SK-N-SH (cell line): ENCODE results near the gene RBM28. TPM values are rescaled to one million over a fixed set of nuclear protein-coding genes. Genes with fewer than 3 reads are reported as not detected.

Experiments
- CTCF ChIA-PET: fragments of 300-600, 350-600 bp; formaldehyde crosslinking; extraction: SDS; loops from one replicate; lab custom pipeline; 2021; lab: Yijun Ruan, JAX
- POLR2A ChIA-PET: fragments of 350-600 bp; sonication (Branson Sonifier 250); formaldehyde crosslinking; extraction: SDS; loops from one replicate; lab custom pipeline; 2020; ENCODE audit warnings: antibody characterized with exemption, inconsistent platforms; lab: Yijun Ruan, JAX
- DNase-seq: peaks from one replicate; pipeline ENCODE4 v3.0.0; 2012
- H2AFZ ChIP-seq: fragments of 200-600 bp; sonication (generic); 2 replicates; pipeline ENCODE4 v1.8.1; 2016; ENCODE audit warnings: antibody characterized with exemption, mild to moderate bottlenecking, low read depth
- H3F3A ChIP-seq: fragments of 200-600 bp; sonication (generic); replicated peaks from 2 replicates; pipeline ENCODE3; 2016; ENCODE audit warnings: antibody characterized with exemption, mild to moderate bottlenecking; ENCODE audit not compliant: insufficient read depth
- H3K27ac ChIP-seq, 2 experiments: fragments of 200-500 bp in 1 of 2; fragments of 200-600 bp in 1 of 2; sonication (Bioruptor generic) in 1 of 2; sonication (generic), shearing (Covaris generic) in 1 of 2; 2 replicates each; pipeline versions ENCODE4 v1.5.1 to v1.6.1; 2014 to 2016; ENCODE audit warnings: low read depth in 2 of 2, inconsistent platforms in 1 of 2, low read length in 1 of 2, mild to moderate bottlenecking in 1 of 2, mixed read lengths in 1 of 2
- H3K27me3 ChIP-seq: fragments of 200-600 bp; sonication (generic), shearing (Covaris generic); 2 replicates; pipeline ENCODE4 v1.6.1; 2016; ENCODE audit warnings: mixed run types; ENCODE audit not compliant: insufficient read depth
- H3K36me3 ChIP-seq, 2 experiments: fragments of 200-500 bp in 1 of 2; fragments of 200-600 bp in 1 of 2; sonication (Bioruptor generic) in 1 of 2; sonication (generic) in 1 of 2; replicated peaks in 1 of 2; 2 replicates each; pipeline versions ENCODE3 to v1.5.1; 2014 to 2016; ENCODE audit warnings: low read length in 1 of 2, mild to moderate bottlenecking in 1 of 2; ENCODE audit not compliant: insufficient read depth in 2 of 2, control insufficient read depth in 1 of 2
- H3K4me1 ChIP-seq, 2 experiments: fragments of 200-500 bp in 1 of 2; fragments of 200-600 bp in 1 of 2; sonication (Bioruptor generic) in 1 of 2; sonication (generic), shearing (Covaris generic) in 1 of 2; 2 replicates each; pipeline versions ENCODE4 v1.5.1 to v1.6.1; 2014 to 2016; ENCODE audit warnings: low read depth in 1 of 2, low read length in 1 of 2, mixed run types in 1 of 2; ENCODE audit not compliant: insufficient read depth in 2 of 2, control insufficient read depth in 1 of 2
- H3K4me2 ChIP-seq: fragments of 200-600 bp; sonication (generic), shearing (Covaris generic); 2 replicates; pipeline ENCODE4 v1.6.1; 2017; ENCODE audit warnings: mixed run types
- H3K4me3 ChIP-seq, 2 experiments: fragments of 200-500 bp in 1 of 2; fragments of 200-600 bp in 1 of 2; sonication (Bioruptor generic) in 1 of 2; sonication (generic), shearing (Covaris generic) in 1 of 2; 2 replicates each; pipeline versions ENCODE4 v1.5.1 to v1.8.1; 2014 to 2016; ENCODE audit warnings: low read depth in 2 of 2, inconsistent platforms in 1 of 2, low read length in 1 of 2, mild to moderate bottlenecking in 1 of 2, mixed read lengths in 1 of 2, moderate library complexity in 1 of 2
- H3K79me2 ChIP-seq: fragments of 200-600 bp; sonication (generic); 2 replicates; pipeline ENCODE4 v1.8.1; 2017; ENCODE audit warnings: mild to moderate bottlenecking; ENCODE audit not compliant: insufficient read depth
- H3K9ac ChIP-seq: fragments of 200-600 bp; sonication (generic); 2 replicates; pipeline ENCODE4 v1.6.1; 2017; ENCODE audit warnings: mixed run types
- H3K9me2 ChIP-seq: fragments of 200-600 bp; sonication (generic); 2 replicates; pipeline ENCODE4 v1.6.1; 2017; ENCODE audit warnings: mixed run types
- H3K9me3 ChIP-seq: fragments of 200-600 bp; sonication (generic); 2 replicates; pipeline ENCODE4 v1.6.1; 2017; ENCODE audit warnings: mixed run types, mild to moderate bottlenecking, moderate library complexity
- H4K20me1 ChIP-seq: fragments of 200-600 bp; sonication (generic); 2 replicates; pipeline ENCODE4 v1.6.1; 2017; ENCODE audit warnings: mild to moderate bottlenecking, mixed run types; ENCODE audit not compliant: insufficient read depth
- ELF1 ChIP-seq: IDR thresholded peaks from 2 replicates; pipeline ENCODE4 v1.4.0; 2012
- EZH2phosphoT487 ChIP-seq: fragments of 200-600 bp; sonication (generic); IDR thresholded peaks from 2 replicates; pipeline ENCODE4 v1.6.1; 2017; ENCODE audit warnings: low read depth, mixed run types, mild to moderate bottlenecking, antibody characterized with exemption, moderate library complexity, borderline replicate concordance
- FOXM1 ChIP-seq: IDR thresholded peaks from 2 replicates; pipeline ENCODE4 v1.4.0; 2012; ENCODE audit warnings: low read depth, mild to moderate bottlenecking
- GABPA ChIP-seq: IDR thresholded peaks from 2 replicates; pipeline ENCODE4 v1.4.0; 2012; ENCODE audit warnings: low read depth, mild to moderate bottlenecking
- GATA2 ChIP-seq: sonication (generic); formaldehyde crosslinking; IDR thresholded peaks from 2 replicates; pipeline ENCODE4 v1.5.0; 2020; ENCODE audit warnings: mild to moderate bottlenecking, missing genetic modification reagents
- JUND ChIP-seq: IDR thresholded peaks from 2 replicates; pipeline ENCODE4 v1.4.0; 2012
- MEF2A ChIP-seq: IDR thresholded peaks from 2 replicates; pipeline ENCODE4 v1.4.0; 2012; ENCODE audit warnings: low read depth, borderline replicate concordance
- MXI1 ChIP-seq: IDR thresholded peaks from 2 replicates; pipeline ENCODE4 v1.6.1; 2012; ENCODE audit warnings: mild to moderate bottlenecking, low read depth, low read length, improper control_type of control experiment
- NFIC ChIP-seq: IDR thresholded peaks from 2 replicates; pipeline ENCODE4 v1.4.0; 2012; ENCODE audit warnings: borderline replicate concordance
- NRF1 ChIP-seq: IDR thresholded peaks from 2 replicates; pipeline ENCODE4 v1.6.1; 2012; ENCODE audit warnings: low read depth, mild to moderate bottlenecking, low read length
- POLR2AphosphoS5 ChIP-seq: IDR thresholded peaks from 2 replicates; pipeline ENCODE4 v1.6.1; 2012; ENCODE audit warnings: low read depth, low read length
- RFX5 ChIP-seq: IDR thresholded peaks from 2 replicates; pipeline ENCODE4 v1.6.1; 2012; ENCODE audit warnings: mild to moderate bottlenecking, improper control_type of control experiment, low read length
- TAF1 ChIP-seq: IDR thresholded peaks from 2 replicates; pipeline ENCODE4 v1.6.1; 2012; ENCODE audit warnings: low read depth, mild to moderate bottlenecking, low read length, moderate library complexity, borderline replicate concordance
- TCF12 ChIP-seq: IDR thresholded peaks from 2 replicates; pipeline ENCODE4 v1.4.0; 2012
- YY1 ChIP-seq: IDR thresholded peaks from 2 replicates; pipeline ENCODE4 v1.4.0; 2012; ENCODE audit warnings: low read depth, mild to moderate bottlenecking
- WGBS: methylation state at CpG from one replicate; pipeline ENCODE4 v1.1.6; 2017; ENCODE audit warnings: low lambda C conversion rate; 5-methylcytosine and 5-hydroxymethylcytosine counted together
- polyA plus RNA-seq, 3 experiments: library from polyadenylated mRNA; depleted of rRNA; stranded (reverse); fragments of >200 nt; gene quantifications; 2 replicates each; pipeline ENCODE4 v1.2.3, GENCODE V29; 2012
- TF ChIP-seq, protein P1 (sequence below): IDR thresholded peaks from 2 replicates; pipeline ENCODE4; 2012
- TF ChIP-seq, protein P2 (sequence below): IDR thresholded peaks from 2 replicates; pipeline ENCODE4 v1.4.0; 2012; ENCODE audit warnings: low read depth
- TF ChIP-seq, protein P3 (sequence below): IDR thresholded peaks from 2 replicates; pipeline ENCODE4 v1.4.0; 2012; ENCODE audit warnings: low read depth, borderline replicate concordance

Gene RBM28
- polyA plus RNA-seq, 1 of the 3 experiments (the other 2 are of a cell fraction), result 29.1 TPM

DNA sequence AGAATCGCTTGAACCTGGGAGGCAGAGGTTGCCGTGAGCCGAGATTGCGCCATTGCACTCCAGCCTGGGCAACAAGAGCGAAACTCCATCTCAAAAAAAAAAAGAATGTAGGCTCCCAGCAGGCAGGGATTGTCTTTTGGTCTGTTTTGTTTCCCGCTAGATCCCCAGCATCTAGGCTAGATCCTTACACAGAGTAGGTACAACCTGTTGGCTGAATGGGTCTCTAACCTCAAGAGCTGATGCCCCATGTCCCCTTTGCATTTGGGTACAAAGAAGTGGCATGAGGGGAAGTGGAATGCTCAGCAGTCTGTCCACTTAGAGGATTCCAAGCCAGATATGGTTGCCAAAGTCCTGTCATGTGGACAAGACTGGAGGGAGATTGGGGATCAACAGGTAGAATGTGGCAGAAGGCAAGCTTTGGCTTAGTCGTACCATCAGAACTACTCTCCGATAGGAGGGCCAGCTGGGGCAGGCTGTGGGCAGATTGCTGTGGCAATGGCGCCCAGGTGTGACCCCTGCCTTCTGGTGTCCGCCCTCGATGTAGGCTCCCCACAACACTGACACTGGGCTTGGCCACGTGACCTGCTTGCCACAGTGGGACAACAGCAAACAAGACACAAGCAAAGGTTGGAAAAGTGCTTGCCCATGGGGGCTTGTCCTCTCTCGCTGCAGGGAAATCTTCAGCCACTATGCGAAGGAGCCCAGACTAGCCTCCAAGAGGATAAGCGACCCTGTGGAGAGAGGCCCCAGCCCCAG, 81.3 kb downstream of the RBM28 start:
- Histone ChIP-seq H3K4me3 (no peak overlapping the region), H3K27ac (no peak overlapping the region), H3K27me3 (no peaks in the 10 kb centered on the region), H4K20me1 (no peaks in the 10 kb centered on the region), H3K36me3 (no peaks in the 10 kb centered on the region), H3K4me2 (no peak overlapping the region), H3K9me2 (no peaks in the 10 kb centered on the region), H2AFZ (no peak overlapping the region), H3F3A (no peaks in the 10 kb centered on the region), H3K9ac (no peak overlapping the region), H3K4me1 (peaks cover 12 to 37% of the 10 kb centered on the region in 2 experiments; a peak in 3 of 4 replicates), H3K9me3 (no peaks in the 10 kb centered on the region), H3K79me2 (no peaks in the 10 kb centered on the region)
- CTCF ChIA-PET, result interaction anchor here (1.3 to 1.4 kb wide), 2 partner anchors 27 to 126 kb away, joined by 3 read pairs; no protein-coding TSS in a partner anchor
- POLR2A ChIA-PET, result no interaction called here
- TF ChIP-seq MEF2A (no peak), JUND (no peak), FOXM1 (no peak), ELF1 (no peak), NRF1 (no peak), TCF12 (no peak), RFX5 (no peak), YY1 (no peak), MXI1 (no peak), GABPA (no peak), NFIC (no peak), POLR2AphosphoS5 (no peak), EZH2phosphoT487 (no peak), GATA2 (CRISPR knock-in tag) (no peak), TAF1 (no peak)
- TF ChIP-seq, protein P1, sequence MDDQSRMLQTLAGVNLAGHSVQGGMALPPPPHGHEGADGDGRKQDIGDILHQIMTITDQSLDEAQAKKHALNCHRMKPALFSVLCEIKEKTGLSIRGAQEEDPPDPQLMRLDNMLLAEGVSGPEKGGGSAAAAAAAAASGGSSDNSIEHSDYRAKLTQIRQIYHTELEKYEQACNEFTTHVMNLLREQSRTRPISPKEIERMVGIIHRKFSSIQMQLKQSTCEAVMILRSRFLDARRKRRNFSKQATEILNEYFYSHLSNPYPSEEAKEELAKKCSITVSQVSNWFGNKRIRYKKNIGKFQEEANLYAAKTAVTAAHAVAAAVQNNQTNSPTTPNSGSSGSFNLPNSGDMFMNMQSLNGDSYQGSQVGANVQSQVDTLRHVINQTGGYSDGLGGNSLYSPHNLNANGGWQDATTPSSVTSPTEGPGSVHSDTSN, result no peak
- TF ChIP-seq, protein P2, sequence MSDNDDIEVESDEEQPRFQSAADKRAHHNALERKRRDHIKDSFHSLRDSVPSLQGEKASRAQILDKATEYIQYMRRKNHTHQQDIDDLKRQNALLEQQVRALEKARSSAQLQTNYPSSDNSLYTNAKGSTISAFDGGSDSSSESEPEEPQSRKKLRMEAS, result no peak
- TF ChIP-seq, protein P3, sequence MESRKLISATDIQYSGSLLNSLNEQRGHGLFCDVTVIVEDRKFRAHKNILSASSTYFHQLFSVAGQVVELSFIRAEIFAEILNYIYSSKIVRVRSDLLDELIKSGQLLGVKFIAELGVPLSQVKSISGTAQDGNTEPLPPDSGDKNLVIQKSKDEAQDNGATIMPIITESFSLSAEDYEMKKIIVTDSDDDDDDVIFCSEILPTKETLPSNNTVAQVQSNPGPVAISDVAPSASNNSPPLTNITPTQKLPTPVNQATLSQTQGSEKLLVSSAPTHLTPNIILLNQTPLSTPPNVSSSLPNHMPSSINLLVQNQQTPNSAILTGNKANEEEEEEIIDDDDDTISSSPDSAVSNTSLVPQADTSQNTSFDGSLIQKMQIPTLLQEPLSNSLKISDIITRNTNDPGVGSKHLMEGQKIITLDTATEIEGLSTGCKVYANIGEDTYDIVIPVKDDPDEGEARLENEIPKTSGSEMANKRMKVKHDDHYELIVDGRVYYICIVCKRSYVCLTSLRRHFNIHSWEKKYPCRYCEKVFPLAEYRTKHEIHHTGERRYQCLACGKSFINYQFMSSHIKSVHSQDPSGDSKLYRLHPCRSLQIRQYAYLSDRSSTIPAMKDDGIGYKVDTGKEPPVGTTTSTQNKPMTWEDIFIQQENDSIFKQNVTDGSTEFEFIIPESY, result no peak
- 83% methylated on average over 15 of the region's 15 CpGs for WGBS
- DNase-seq, result no peak
